OCI-LY1 (cell line): Measurements from ENCODE around the gene CFAP74.
"Not testable (repeated sequence)": the region's sequence is repeated elsewhere in the genome, so short reads cannot be mapped to it uniquely, and the experiment has no call there.

Experiments
- H2AFZ ChIP-seq: fragments of 200-600 bp; sonication (generic), shearing (Covaris generic); 2 replicates; pipeline ENCODE4 v1.6.0; 2014; ENCODE audit warnings: antibody characterized with exemption, mild to moderate bottlenecking, low read length
- H3F3A ChIP-seq: fragments of 200-600 bp; sonication (generic), shearing (Covaris generic); 2 replicates; pipeline ENCODE4 v1.6.0; 2014; ENCODE audit warnings: mild to moderate bottlenecking, antibody characterized with exemption, low read length, moderate library complexity; ENCODE audit not compliant: insufficient read depth
- H3K27ac ChIP-seq: fragments of 200-600 bp; sonication (generic); 2 replicates; pipeline ENCODE4 v1.5.1; 2014; ENCODE audit warnings: low read length, mixed run types, mild to moderate bottlenecking, low read depth; ENCODE audit not compliant: poor library complexity, severe bottlenecking
- H3K27me3 ChIP-seq: fragments of 200-600 bp; sonication (generic); 2 replicates; pipeline ENCODE4 v1.6.0; 2014; ENCODE audit warnings: antibody characterized with exemption, mild to moderate bottlenecking, low read length, moderate library complexity; ENCODE audit not compliant: insufficient read depth
- H3K36me3 ChIP-seq: fragments of 200-600 bp; sonication (generic); 2 replicates; pipeline ENCODE4 v1.6.1; 2014; ENCODE audit warnings: mild to moderate bottlenecking, antibody characterized with exemption, low read length, moderate library complexity, mixed read lengths; ENCODE audit not compliant: insufficient read depth
- H3K4me1 ChIP-seq: fragments of 200-600 bp; sonication (generic); 2 replicates; pipeline ENCODE4 v1.5.1; 2014; ENCODE audit warnings: mild to moderate bottlenecking, low read length, moderate library complexity; ENCODE audit not compliant: insufficient read depth, severe bottlenecking
- H3K4me2 ChIP-seq: fragments of 200-600 bp; sonication (generic), shearing (Covaris generic); 2 replicates; pipeline ENCODE4 v1.6.1; 2014; ENCODE audit warnings: low read length
- H3K4me3 ChIP-seq: fragments of 200-600 bp; sonication (generic); 2 replicates; pipeline ENCODE4 v1.5.1; 2014; ENCODE audit warnings: low read length, low read depth, mild to moderate bottlenecking, mixed read lengths; ENCODE audit not compliant: poor library complexity, severe bottlenecking
- H3K79me2 ChIP-seq: fragments of 200-600 bp; shearing (Covaris generic); 2 replicates; pipeline ENCODE4 v1.6.1; 2016; ENCODE audit warnings: mixed run types, low read length, mixed read lengths; ENCODE audit not compliant: insufficient read depth
- H3K9ac ChIP-seq: fragments of 200-600 bp; sonication (generic), shearing (Covaris generic); 2 replicates; pipeline ENCODE4 v1.6.1; 2014; ENCODE audit warnings: mild to moderate bottlenecking, low read length, mixed read lengths
- H3K9me2 ChIP-seq: fragments of 200-600 bp; sonication (generic), shearing (Covaris generic); 2 replicates; pipeline ENCODE4 v1.6.1; 2014; ENCODE audit warnings: low read depth, mild to moderate bottlenecking, low read length, mixed read lengths
- H3K9me3 ChIP-seq: fragments of 200-600 bp; shearing (Covaris generic); 2 replicates; pipeline ENCODE4 v1.6.1; 2014; ENCODE audit warnings: low read length, mixed read lengths
- H4K20me1 ChIP-seq: fragments of 200-600 bp; sonication (generic), shearing (Covaris generic); 2 replicates; pipeline ENCODE4 v1.6.0; 2016; ENCODE audit warnings: mild to moderate bottlenecking, low read length; ENCODE audit not compliant: insufficient read depth
- CTCF ChIP-seq: fragments of 200-600 bp; sonication (generic), shearing (Covaris generic); IDR thresholded peaks from 2 replicates; pipeline ENCODE4 v1.5.1; 2017; ENCODE audit warnings: mild to moderate bottlenecking, antibody characterized with exemption, low read length, moderate library complexity, mixed read lengths
- EZH2 ChIP-seq: fragments of 200-600 bp; sonication (generic), shearing (Covaris generic); IDR thresholded peaks from 2 replicates; pipeline ENCODE4 v1.8.0; 2017; ENCODE audit warnings: borderline replicate concordance, mixed run types, mild to moderate bottlenecking, antibody characterized with exemption, low read length, moderate library complexity, mixed read lengths

The CFAP74 gene

GRCh38 chr1:1981142-1981500 lies 22.5 kb downstream of the CFAP74 start:
- Histone ChIP-seq H3K4me3 (no peak overlapping the region), H3K4me2 (no peak overlapping the region), H3K9ac (no peak overlapping the region), H3K9me2 (no peaks in the 10 kb centered on the region), H3K9me3 (no peaks in the 10 kb centered on the region), H3K27ac (no peak overlapping the region), H3K36me3 (no peaks in the 10 kb centered on the region), H3K79me2 (no peaks in the 10 kb centered on the region), H3F3A (no peaks in the 10 kb centered on the region), H3K4me1 (no peaks in the 10 kb centered on the region), H4K20me1 (no peaks in the 10 kb centered on the region), H3K27me3 (no peaks in the 10 kb centered on the region), H2AFZ (no peak overlapping the region)
- no peak for TF ChIP-seq EZH2

- Histone ChIP-seq H3K27me3 (no peaks in the 10 kb centered on the region), H3K9me2 (no peaks in the 10 kb centered on the region), H3K27ac (no peak overlapping the region), H3K9me3 (no peaks in the 10 kb centered on the region), H2AFZ (no peak overlapping the region), H3K36me3 (no peaks in the 10 kb centered on the region), H3F3A (no peaks in the 10 kb centered on the region), H3K79me2 (no peaks in the 10 kb centered on the region), H4K20me1 (no peaks in the 10 kb centered on the region), H3K4me1 (no peaks in the 10 kb centered on the region), H3K9ac (no peak overlapping the region), H3K4me2 (no peak overlapping the region), H3K4me3 (no peak overlapping the region)
- no peak for TF ChIP-seq EZH2
- no peak for TF ChIP-seq CTCF
These were observed 23.0 kb downstream of the CFAP74 start for GRCh38 chr1:1980467-1981141.

GRCh38 chr1:1979482-1980165 lies 24.0 kb downstream of the CFAP74 start:
- no peaks in the 10 kb centered on the region for H4K20me1 ChIP-seq
- no peak overlapping the region for H3K4me3 ChIP-seq
- no peaks in the 10 kb centered on the region for H3K9me3 ChIP-seq
- H3K27me3 ChIP-seq: no peaks in the 10 kb centered on the region
- H3F3A ChIP-seq: no peaks in the 10 kb centered on the region
- H3K9ac ChIP-seq: no peak overlapping the region
- no peaks in the 10 kb centered on the region for H3K79me2 ChIP-seq
- TF ChIP-seq EZH2 (no peak), CTCF (no peak)
- no peaks in the 10 kb centered on the region for H3K9me2 ChIP-seq
- no peak overlapping the region for H2AFZ ChIP-seq
- H3K4me2 ChIP-seq: no peak overlapping the region
- H3K27ac ChIP-seq: no peak overlapping the region
- no peaks in the 10 kb centered on the region for H3K4me1 ChIP-seq
- no peaks in the 10 kb centered on the region for H3K36me3 ChIP-seq

- H3K4me2 ChIP-seq, H3K9me3 ChIP-seq, H3K27ac ChIP-seq, H3K9ac ChIP-seq, H3K27me3 ChIP-seq, H3K4me3 ChIP-seq, H3K36me3 ChIP-seq, H3F3A ChIP-seq, H4K20me1 ChIP-seq, H2AFZ ChIP-seq, H3K79me2 ChIP-seq, H3K4me1 ChIP-seq, H3K9me2 ChIP-seq: not testable (repeated sequence)
These were observed 24.7 kb downstream of the CFAP74 start for GRCh38 chr1:1978690-1979481.
